MM.1S (cell line): ENCODE results near the gene TRAK2.

ENCODE experiments used
- DNase-seq: peaks from one replicate; pipeline ENCODE4 v3.0.0-alpha.2; 2015
- H2AFZ ChIP-seq: fragments of 300-600 bp; sonication (generic); 2 replicates; pipeline ENCODE4 v1.6.0; 2016; ENCODE audit warnings: antibody characterized with exemption, low read length
- H3F3A ChIP-seq: fragments of 300-600 bp; sonication (generic); 2 replicates; pipeline ENCODE4 v1.6.1; 2016; ENCODE audit warnings: mild to moderate bottlenecking, antibody characterized with exemption, low read length, moderate library complexity, mixed read lengths; ENCODE audit not compliant: insufficient read depth
- H3K27ac ChIP-seq: fragments of 300-600 bp; sonication (generic); 2 replicates; pipeline ENCODE4 v1.5.1; 2016; ENCODE audit warnings: mild to moderate bottlenecking, low read length
- H3K27me3 ChIP-seq: fragments of 300-600 bp; sonication (generic); replicated peaks from 2 replicates; pipeline ENCODE4 v1.6.0; 2016; ENCODE audit warnings: low read length; ENCODE audit not compliant: insufficient read depth
- H3K36me3 ChIP-seq: fragments of 300-600 bp; sonication (generic); replicated peaks from 2 replicates; pipeline ENCODE4 v1.6.1; 2016; ENCODE audit warnings: mild to moderate bottlenecking, low read length, mixed read lengths; ENCODE audit not compliant: insufficient read depth
- H3K4me1 ChIP-seq: fragments of 300-600 bp; sonication (generic); 2 replicates; pipeline ENCODE4 v1.6.1; 2016; ENCODE audit warnings: low read length, mixed read lengths
- H3K4me2 ChIP-seq: fragments of 300-600 bp; sonication (generic); 2 replicates; pipeline ENCODE4 v1.6.0; 2016; ENCODE audit warnings: low read depth, low read length
- H3K4me3 ChIP-seq: fragments of 300-600 bp; sonication (generic); 2 replicates; pipeline ENCODE4 v1.5.1; 2016; ENCODE audit warnings: low read length, mixed read lengths
- H3K79me2 ChIP-seq: fragments of 300-600 bp; sonication (generic); 2 replicates; pipeline ENCODE4 v1.6.1; 2016; ENCODE audit warnings: mixed run types, low read length, mixed read lengths
- H3K9ac ChIP-seq: fragments of 300-600 bp; sonication (generic); 2 replicates; pipeline ENCODE4 v1.6.1; 2016; ENCODE audit warnings: low read length, mixed read lengths
- H3K9me2 ChIP-seq: fragments of 300-600 bp; sonication (generic); replicated peaks from 2 replicates; pipeline ENCODE4 v1.6.1; 2016; ENCODE audit warnings: mild to moderate bottlenecking, low read length, mixed read lengths; ENCODE audit not compliant: insufficient read depth
- H3K9me3 ChIP-seq: fragments of 300-600 bp; sonication (generic); replicated peaks from 2 replicates; pipeline ENCODE4 v1.6.1; 2016; ENCODE audit warnings: mild to moderate bottlenecking, low read length, mixed read lengths; ENCODE audit not compliant: insufficient read depth
- H4K20me1 ChIP-seq: fragments of 300-600 bp; sonication (generic); 2 replicates; pipeline ENCODE4 v1.6.1; 2016; ENCODE audit warnings: mild to moderate bottlenecking, low read length, moderate library complexity, mixed read lengths; ENCODE audit not compliant: insufficient read depth
- CTCF ChIP-seq: fragments of 300-600 bp; sonication (generic); IDR thresholded peaks from 2 replicates; pipeline ENCODE4 v1.5.1; 2016; ENCODE audit warnings: antibody characterized with exemption, low read length, mixed read lengths
- EZH2 ChIP-seq: fragments of 300-600 bp; sonication (generic); optimal IDR thresholded peaks from 2 replicates; pipeline ENCODE3; 2017; ENCODE audit warnings: low read depth, mild to moderate bottlenecking, antibody characterized with exemption, low read length, mixed read lengths
- EZH2phosphoT487 ChIP-seq: fragments of 300-600 bp; sonication (generic); IDR thresholded peaks from 2 replicates; pipeline ENCODE4 v1.6.1; 2018; ENCODE audit warnings: antibody characterized with exemption, low read length

TRAK2 gene

GRCh38 chr2:201450954-201451291, 335 bp downstream of the TRAK2 start:
- peak overlapping the region; percentile 46 for H3K4me2 ChIP-seq
- no peaks in the 10 kb centered on the region for H3K36me3 ChIP-seq
- no peaks in the 10 kb centered on the region for H3F3A ChIP-seq
- no peaks in the 10 kb centered on the region for H4K20me1 ChIP-seq
- H3K79me2 ChIP-seq: peaks cover 24% of the 10 kb centered on the region
- H3K4me3 ChIP-seq: peak overlapping the region; percentile 91
- H3K27me3 ChIP-seq: no peaks in the 10 kb centered on the region
- H3K9me2 ChIP-seq: no peaks in the 10 kb centered on the region
- peak overlapping the region; percentile 72 for H3K9ac ChIP-seq
- peak overlapping the region; percentile 95 for H2AFZ ChIP-seq
- no peak for TF ChIP-seq EZH2phosphoT487
- TF ChIP-seq CTCF: no peak
- no peak for TF ChIP-seq EZH2
- H3K27ac ChIP-seq: peak overlapping the region; percentile 48; the same call in 1 of the 2 replicates
- H3K4me1 ChIP-seq: peaks cover 13% of the 10 kb centered on the region; the same call in 1 of the 2 replicates
- DNase-seq: no peak
- no peaks in the 10 kb centered on the region for H3K9me3 ChIP-seq

GRCh38 chr2:201448701-201449100, 2.6 kb downstream of the TRAK2 start:
- H2AFZ ChIP-seq: no peak overlapping the region
- H3K9me2 ChIP-seq: no peaks in the 10 kb centered on the region
- H3K4me1 ChIP-seq: peaks cover 13% of the 10 kb centered on the region; the same call in 1 of the 2 replicates
- no peaks in the 10 kb centered on the region for H3K27me3 ChIP-seq
- no peak overlapping the region for H3K27ac ChIP-seq
- no peaks in the 10 kb centered on the region for H3F3A ChIP-seq
- no peak for DNase-seq
- no peak overlapping the region for H3K4me3 ChIP-seq
- H3K36me3 ChIP-seq: no peaks in the 10 kb centered on the region
- H3K9ac ChIP-seq: no peak overlapping the region
- H4K20me1 ChIP-seq: no peaks in the 10 kb centered on the region
- peaks cover 24% of the 10 kb centered on the region for H3K79me2 ChIP-seq
- no peak overlapping the region for H3K4me2 ChIP-seq
- no peaks in the 10 kb centered on the region for H3K9me3 ChIP-seq
- TF ChIP-seq EZH2: no peak
- no peak for TF ChIP-seq CTCF
- no peak for TF ChIP-seq EZH2phosphoT487

GRCh38 chr2:201448061-201448460, 3.2 kb downstream of the TRAK2 start:
- H3K9me3 ChIP-seq: no peaks in the 10 kb centered on the region
- no peak for DNase-seq
- H3K4me2 ChIP-seq: no peak overlapping the region
- TF ChIP-seq EZH2phosphoT487 (no peak), CTCF (no peak), EZH2 (no peak)
- H3K4me3 ChIP-seq: no peak overlapping the region
- H3K36me3 ChIP-seq: no peaks in the 10 kb centered on the region
- no peaks in the 10 kb centered on the region for H4K20me1 ChIP-seq
- H3K79me2 ChIP-seq: peaks cover 24% of the 10 kb centered on the region
- no peak overlapping the region for H3K9ac ChIP-seq
- no peaks in the 10 kb centered on the region for H3F3A ChIP-seq
- no peak overlapping the region for H2AFZ ChIP-seq
- H3K4me1 ChIP-seq: peaks cover 13% of the 10 kb centered on the region; the same call in 1 of the 2 replicates
- no peak overlapping the region for H3K27ac ChIP-seq
- H3K27me3 ChIP-seq: no peaks in the 10 kb centered on the region
- H3K9me2 ChIP-seq: no peaks in the 10 kb centered on the region
